Mesenchymal stem cell (in vitro differentiated cells and primary cell): ENCODE data around the gene PDK4.

Experiments
- DNase-seq: peaks from one replicate; pipeline ENCODE4 v3.0.0-alpha.2; 2013
- H2AFZ ChIP-seq: one replicate; pipeline ENCODE4 v1.6.1; 2013; ENCODE audit warnings: low read depth, mild to moderate bottlenecking, control low read depth, inconsistent platforms, low read length, moderate library complexity
- H2AK5ac ChIP-seq: 2 replicates; pipeline ENCODE4 v1.6.1; 2013; ENCODE audit warnings: low read length, moderate library complexity, mild to moderate bottlenecking, inconsistent platforms; ENCODE audit not compliant: severe bottlenecking
- H2BK120ac ChIP-seq: one replicate; pipeline ENCODE4 v1.6.1; 2013; ENCODE audit warnings: low read depth, mild to moderate bottlenecking, inconsistent platforms, low read length, moderate library complexity
- H2BK12ac ChIP-seq, 2 experiments: one replicate each; pipeline ENCODE4 v1.6.1; 2013; ENCODE audit warnings: inconsistent platforms in 2 of 2, low read length in 2 of 2, mild to moderate bottlenecking in 2 of 2, moderate library complexity in 2 of 2, control low read depth in 1 of 2
- H2BK15ac ChIP-seq: one replicate; pipeline ENCODE4 v1.6.1; 2013; ENCODE audit warnings: mild to moderate bottlenecking, low read depth, inconsistent platforms; ENCODE audit not compliant: poor library complexity, severe bottlenecking
- H2BK5ac ChIP-seq: 2 replicates; pipeline ENCODE4 v1.6.1; 2013; ENCODE audit warnings: low read depth, mild to moderate bottlenecking, low read length, control low read depth, inconsistent platforms; ENCODE audit not compliant: poor library complexity, severe bottlenecking
- H3K14ac ChIP-seq, 2 experiments: one replicate each; pipeline ENCODE4 v1.6.1; 2013; ENCODE audit warnings: inconsistent platforms in 2 of 2, low read length in 2 of 2, control low read depth in 1 of 2, mild to moderate bottlenecking in 1 of 2, moderate library complexity in 1 of 2
- H3K18ac ChIP-seq, 2 experiments: one replicate each; pipeline ENCODE4 v1.6.1; 2013; ENCODE audit warnings: inconsistent platforms in 2 of 2, low read length in 2 of 2, control low read depth in 1 of 2, low read depth in 1 of 2, mild to moderate bottlenecking in 1 of 2
- H3K23ac ChIP-seq, 2 experiments: one replicate each; pipeline ENCODE4 v1.6.1; 2013; ENCODE audit warnings: inconsistent platforms in 2 of 2, low read length in 2 of 2, mild to moderate bottlenecking in 2 of 2, moderate library complexity in 2 of 2, control low read depth in 1 of 2
- H3K27ac ChIP-seq: 2 replicates; pipeline ENCODE4 v1.5.1; 2013; ENCODE audit warnings: mild to moderate bottlenecking, moderate library complexity, low read length, control low read depth, inconsistent platforms; ENCODE audit not compliant: poor library complexity, severe bottlenecking
- H3K27me3 ChIP-seq, 2 experiments: 2 replicates each; pipeline versions ENCODE4 v1.6.1 to v1.7.0; 2013; ENCODE audit warnings: low read length in 2 of 2, mild to moderate bottlenecking in 2 of 2, moderate library complexity in 2 of 2, control low read depth in 1 of 2, inconsistent platforms in 1 of 2; ENCODE audit not compliant: control insufficient read depth in 1 of 2, insufficient read depth in 1 of 2
- H3K36me3 ChIP-seq, 2 experiments: 2 replicates each; pipeline versions ENCODE4 v1.6.1 to v1.7.0; 2013; ENCODE audit warnings: low read length in 2 of 2, control low read depth in 1 of 2, inconsistent platforms in 1 of 2, low read depth in 1 of 2, mild to moderate bottlenecking in 1 of 2; ENCODE audit not compliant: insufficient read depth in 2 of 2, control insufficient read depth in 1 of 2
- H3K4ac ChIP-seq, 2 experiments: one replicate each; pipeline ENCODE4 v1.6.1; 2013; ENCODE audit warnings: inconsistent platforms in 2 of 2, low read length in 2 of 2, mild to moderate bottlenecking in 2 of 2, moderate library complexity in 2 of 2, control low read depth in 1 of 2, low read depth in 1 of 2
- H3K4me1 ChIP-seq: 2 replicates; pipeline ENCODE4 v1.6.1; 2013; ENCODE audit warnings: low read depth, low read length, control low read depth; ENCODE audit not compliant: control insufficient read depth, insufficient read depth
- H3K4me2 ChIP-seq: 2 replicates; pipeline ENCODE4 v1.6.1; 2013; ENCODE audit warnings: low read length, mild to moderate bottlenecking, inconsistent platforms; ENCODE audit not compliant: poor library complexity, severe bottlenecking
- H3K4me3 ChIP-seq, 2 experiments: 2 replicates each; pipeline versions ENCODE4 v1.5.1 to v1.7.0; 2013; ENCODE audit warnings: low read length in 2 of 2, mild to moderate bottlenecking in 2 of 2, control low read depth in 1 of 2, low read depth in 1 of 2; ENCODE audit not compliant: insufficient read depth in 1 of 2
- H3K79me1 ChIP-seq: replicated peaks from 2 replicates; pipeline ENCODE4 v1.6.1; 2013; ENCODE audit warnings: mild to moderate bottlenecking, control low read depth, low read length, inconsistent platforms; ENCODE audit not compliant: poor library complexity, severe bottlenecking
- H3K9ac ChIP-seq: 2 replicates; pipeline ENCODE4 v1.7.0; 2013; ENCODE audit warnings: mild to moderate bottlenecking, low read length, moderate library complexity
- H3K9me3 ChIP-seq: 2 replicates; pipeline ENCODE4 v1.7.0; 2013; ENCODE audit warnings: mild to moderate bottlenecking, low read length; ENCODE audit not compliant: control insufficient read depth
- H4K8ac ChIP-seq: one replicate; pipeline ENCODE4 v1.6.1; 2013; ENCODE audit warnings: inconsistent platforms, mild to moderate bottlenecking, low read length, moderate library complexity
- H4K91ac ChIP-seq: one replicate; pipeline ENCODE4 v1.6.1; 2013; ENCODE audit warnings: mild to moderate bottlenecking, low read length, inconsistent platforms
- WGBS: methylation state at CpG from one replicate; pipeline ENCODE4 v1.1.7; 2013; ENCODE audit warnings: mixed read lengths; 5-methylcytosine and 5-hydroxymethylcytosine counted together

PDK4 gene

DNA sequence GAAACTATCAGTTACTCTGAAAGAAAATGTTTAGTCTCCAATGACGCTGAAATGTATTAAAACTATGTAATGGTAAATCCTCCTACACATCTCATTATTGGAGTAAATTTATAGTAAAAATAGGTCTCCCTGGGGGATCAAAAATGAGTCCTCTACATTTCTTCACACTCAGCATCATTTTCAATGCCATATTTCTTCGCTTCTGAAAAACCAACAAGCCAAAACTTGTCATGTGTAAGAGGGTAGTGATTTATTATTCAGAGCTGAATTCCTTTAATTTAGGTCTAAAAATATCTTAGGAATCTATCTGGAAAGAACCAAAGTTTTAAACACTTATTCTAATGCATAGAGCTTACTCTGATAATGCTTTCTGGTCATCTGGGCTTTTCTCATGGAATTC, 3.0 kb downstream of the PDK4 start:
- no peak overlapping the region for H2BK12ac ChIP-seq
- no peak overlapping the region for H2BK120ac ChIP-seq

GRCh38 chr7:95592570-95592969, 3.7 kb downstream of the PDK4 start:
- no peaks in the 10 kb centered on the region for H3K27me3 ChIP-seq
- H2BK120ac ChIP-seq, result no peak overlapping the region
- no peak for DNase-seq
- no peak overlapping the region for H4K8ac ChIP-seq
- H3K14ac ChIP-seq, result no peak overlapping the region
- H4K91ac ChIP-seq, result no peak overlapping the region
- no peak overlapping the region for H3K4ac ChIP-seq
- H3K36me3 ChIP-seq, result peaks cover 0 to 3% of the 10 kb centered on the region in 2 experiments
- WGBS, result 100% methylated on average over 3 of the region's 5 CpGs
- no peak overlapping the region for H3K23ac ChIP-seq
- H3K18ac ChIP-seq, result no peak overlapping the region
- H3K9ac ChIP-seq, result no peak overlapping the region
- H3K79me1 ChIP-seq, result peaks cover 5% of the 10 kb centered on the region
- H3K27ac ChIP-seq, result no peak overlapping the region
- H3K9me3 ChIP-seq, result no peaks in the 10 kb centered on the region
- H3K4me1 ChIP-seq, result peaks cover 6% of the 10 kb centered on the region
- no peak overlapping the region for H2BK15ac ChIP-seq
- no peak overlapping the region for H3K4me3 ChIP-seq
- H3K4me2 ChIP-seq, result no peak overlapping the region
- no peak overlapping the region for H2BK5ac ChIP-seq
- H2AK5ac ChIP-seq, result no peak overlapping the region
- no peak overlapping the region for H2BK12ac ChIP-seq
- no peak overlapping the region for H2AFZ ChIP-seq

More for the DNA sequence above, 3.0 kb downstream of the PDK4 start:
- Histone ChIP-seq H3K14ac (no peak overlapping the region), H4K91ac (no peak overlapping the region), H3K4me1 (peaks cover 6% of the 10 kb centered on the region), H3K79me1 (peaks cover 5% of the 10 kb centered on the region), H2AK5ac (no peak overlapping the region), H3K23ac (no peak overlapping the region), H3K4me3 (no peak overlapping the region), H3K4ac (no peak overlapping the region), H3K4me2 (no peak overlapping the region), H2AFZ (no peak overlapping the region), H2BK5ac (no peak overlapping the region), H3K36me3 (peaks cover 0 to 3% of the 10 kb centered on the region in 2 experiments), H3K27ac (no peak overlapping the region), H3K9me3 (no peaks in the 10 kb centered on the region), H2BK15ac (no peak overlapping the region), H3K27me3 (no peaks in the 10 kb centered on the region), H3K9ac (no peak overlapping the region), H4K8ac (no peak overlapping the region), H3K18ac (no peak overlapping the region)
- no CpG with 5 or more reads among the region's 2 CpGs for WGBS
- no peak for DNase-seq

DNA sequence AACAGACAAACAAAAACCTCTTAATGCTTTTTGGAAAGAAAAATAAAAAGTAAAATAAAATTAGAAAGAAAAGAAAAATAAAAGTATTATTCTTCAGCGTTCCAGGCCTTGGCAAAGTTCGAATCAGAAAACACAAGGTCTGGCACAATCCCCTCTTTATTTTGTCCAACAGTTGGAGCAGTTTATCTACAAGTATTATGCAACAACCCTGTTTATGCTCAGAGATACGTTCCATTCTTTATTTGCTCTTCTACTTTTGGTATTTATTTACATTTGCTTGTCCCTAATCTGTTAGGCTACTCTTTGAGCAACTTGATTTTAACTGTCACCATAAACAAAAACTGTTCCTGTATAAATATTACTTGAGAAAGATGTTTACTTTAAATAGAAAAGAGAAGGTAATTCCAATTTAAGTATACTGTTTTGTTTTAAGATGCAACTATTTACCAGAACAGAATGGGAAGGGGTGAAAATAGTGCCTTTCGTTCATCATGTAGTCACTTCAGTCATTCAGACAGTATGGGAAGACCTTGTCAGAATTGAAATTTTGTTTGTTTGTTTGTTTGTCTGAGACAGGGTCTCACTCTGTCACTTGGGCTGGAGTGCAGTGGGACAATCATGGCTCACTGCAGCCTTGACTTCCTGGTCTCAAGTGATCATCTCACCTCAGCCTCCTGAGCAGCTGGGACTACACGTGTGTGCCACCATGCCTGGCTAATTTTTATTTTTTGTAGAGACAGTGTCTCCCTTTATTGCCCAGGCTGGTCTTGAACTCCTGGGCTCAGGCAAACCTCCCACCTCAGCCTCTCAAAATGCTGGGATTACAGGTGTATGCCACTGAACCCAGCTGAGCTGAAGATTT, 5.7 kb downstream of the PDK4 start:
- H3K9ac ChIP-seq, result no peak overlapping the region
- no peak overlapping the region for H2BK15ac ChIP-seq
- H3K27ac ChIP-seq, result no peak overlapping the region
- H2AFZ ChIP-seq, result no peak overlapping the region
- WGBS, result 82% methylated on average over 4 of the region's 5 CpGs
- no peak overlapping the region for H3K23ac ChIP-seq
- H2BK120ac ChIP-seq, result no peak overlapping the region
- H3K14ac ChIP-seq, result no peak overlapping the region
- H4K91ac ChIP-seq, result no peak overlapping the region
- peaks cover 2 to 3% of the 10 kb centered on the region in 2 experiments for H3K36me3 ChIP-seq
- H2AK5ac ChIP-seq, result no peak overlapping the region
- DNase-seq, result peak; percentile 23
- no peak overlapping the region for H4K8ac ChIP-seq
- H3K4me2 ChIP-seq, result no peak overlapping the region
- H3K4me1 ChIP-seq, result no peaks in the 10 kb centered on the region
- H2BK12ac ChIP-seq, result no peak overlapping the region
- no peak overlapping the region for H3K4me3 ChIP-seq
- no peak overlapping the region for H3K4ac ChIP-seq
- H3K18ac ChIP-seq, result peak overlapping the region in 1 of 2 experiments; percentile 4
- no peaks in the 10 kb centered on the region for H3K27me3 ChIP-seq
- H2BK5ac ChIP-seq, result no peak overlapping the region
- H3K9me3 ChIP-seq, result no peaks in the 10 kb centered on the region
- H3K79me1 ChIP-seq, result no peaks in the 10 kb centered on the region

- no peak overlapping the region for H2BK12ac ChIP-seq
- no peak overlapping the region for H3K18ac ChIP-seq
- no peak overlapping the region for H3K4me2 ChIP-seq
- H3K27me3 ChIP-seq, result no peaks in the 10 kb centered on the region
- H3K4me3 ChIP-seq, result no peak overlapping the region
- H2BK15ac ChIP-seq, result no peak overlapping the region
- H4K91ac ChIP-seq, result no peak overlapping the region
- H3K9me3 ChIP-seq, result no peaks in the 10 kb centered on the region
- no peaks in the 10 kb centered on the region for H3K4me1 ChIP-seq
- no peak overlapping the region for H2AFZ ChIP-seq
- H3K9ac ChIP-seq, result no peak overlapping the region
- no peak for DNase-seq
- peaks cover 2 to 3% of the 10 kb centered on the region in 2 experiments for H3K36me3 ChIP-seq
- H3K4ac ChIP-seq, result no peak overlapping the region
- no peak overlapping the region for H2AK5ac ChIP-seq
- no peak overlapping the region for H2BK120ac ChIP-seq
- no peak overlapping the region for H3K23ac ChIP-seq
- no peaks in the 10 kb centered on the region for H3K79me1 ChIP-seq
- no peak overlapping the region for H3K14ac ChIP-seq
- no peak overlapping the region for H3K27ac ChIP-seq
- H4K8ac ChIP-seq, result no peak overlapping the region
- WGBS, result no CpG with 5 or more reads among the region's 1 CpG
- H2BK5ac ChIP-seq, result no peak overlapping the region
Measured at GRCh38 chr7:95589766-95590165, 6.5 kb downstream of the PDK4 start.
